Measurements from ENCODE around the gene PRKAG2. TPM values are rescaled to one million over a fixed set of nuclear protein-coding genes. Genes with fewer than 3 reads are reported as not detected.

Gene PRKAG2
- total and polyA plus RNA-seq, 2 of the 13 experiments (the other 11 are each of a cell fraction or from before 2014, with no cell fraction given): 0.90 to 1.3 TPM

GRCh38 chr7:151519765-151520418, 357.0 kb downstream of the PRKAG2 start, which contains the start of gene RHEB (continued):
- TF ChIP-seq MAX (IDR thresholded peaks at IDR 0.05) (peak; percentile 82), YEATS2 (CRISPR knock-in tag; IDR thresholded peaks at IDR 0.05; ENCODE audit: borderline replicate concordance) (no peak), ZBTB38 (CRISPR knock-in tag; IDR thresholded peaks at IDR 0.05) (peak; percentile 84), ZNF709 (CRISPR knock-in tag; IDR thresholded peaks at IDR 0.05) (no peak), SP4 (CRISPR knock-in tag; IDR thresholded peaks at IDR 0.05) (peak; percentile 55), CBX1 (IDR thresholded peaks at IDR 0.05; ENCODE audit: low read depth) (peak; percentile 91), NKX3-1 (CRISPR knock-in tag; IDR thresholded peaks at IDR 0.05) (no peak), RORA (CRISPR knock-in tag; IDR thresholded peaks at IDR 0.05) (no peak), CREB1 (IDR thresholded peaks at IDR 0.05) (peak; percentile 95), CREB1 (CRISPR knock-in tag; IDR thresholded peaks at IDR 0.05) (peak; percentile 93), NR2F6 (IDR thresholded peaks at IDR 0.05) (no peak), NR2F6 (CRISPR knock-in tag; IDR thresholded peaks at IDR 0.05) (no peak), HDAC1 (CRISPR knock-in tag; IDR thresholded peaks at IDR 0.05) (peak; percentile 43; the same call in 1 of the 2 replicates), ZNF839 (CRISPR knock-in tag; IDR thresholded peaks at IDR 0.05; ENCODE audit: borderline replicate concordance) (no peak), PLRG1 (conservative IDR thresholded peaks at IDR 0.05) (no peak), PCBP1 (IDR thresholded peaks at IDR 0.05; ENCODE audit: borderline replicate concordance, low read depth, low read length) (0 out of 2 replicates have a peak, but pooled peaks have one; percentile 39), ZNF350 (CRISPR knock-in tag; IDR thresholded peaks at IDR 0.05; ENCODE audit: borderline replicate concordance, low read depth) (no peak), ELF3 (CRISPR knock-in tag; IDR thresholded peaks at IDR 0.05) (0 out of 2 replicates have a peak, but pooled peaks have one; percentile 26), ZSCAN30 (CRISPR knock-in tag; IDR thresholded peaks at IDR 0.05) (no peak), THRA (CRISPR knock-in tag; IDR thresholded peaks at IDR 0.05; ENCODE audit: borderline replicate concordance) (no peak), CCDC6 (CRISPR knock-in tag; IDR thresholded peaks at IDR 0.05) (peak; percentile 52), ZNF460 (CRISPR knock-in tag; IDR thresholded peaks at IDR 0.05; ENCODE audit: borderline replicate concordance) (no peak), KLF9 (CRISPR knock-in tag; IDR thresholded peaks at IDR 0.05; ENCODE audit: low read depth) (peak; percentile 19; the same call in 1 of the 2 replicates), SALL1 (CRISPR knock-in tag; IDR thresholded peaks at IDR 0.05) (peak; percentile 29; the same call in 1 of the 2 replicates), ZNF616 (CRISPR knock-in tag; IDR thresholded peaks at IDR 0.05; ENCODE audit: low read depth) (no peak; the same call in 1 of the 2 replicates), HNRNPLL (IDR thresholded peaks at IDR 0.05; ENCODE audit: low read depth, low read length, poor library complexity, severe bottlenecking) (peak; percentile 33), ZNF34 (CRISPR knock-in tag; IDR thresholded peaks at IDR 0.05; ENCODE audit: borderline replicate concordance) (no peak), ZMYM4 (CRISPR knock-in tag; IDR thresholded peaks at IDR 0.05) (peak; percentile 83; the same call in 1 of the 2 replicates), ATF4 (CRISPR knock-in tag; IDR thresholded peaks at IDR 0.05) (0 out of 4 replicates have a peak, but pooled peaks of 1 of the 2 experiments have one; percentile 15)
- TF ChIP-seq, protein P1, sequence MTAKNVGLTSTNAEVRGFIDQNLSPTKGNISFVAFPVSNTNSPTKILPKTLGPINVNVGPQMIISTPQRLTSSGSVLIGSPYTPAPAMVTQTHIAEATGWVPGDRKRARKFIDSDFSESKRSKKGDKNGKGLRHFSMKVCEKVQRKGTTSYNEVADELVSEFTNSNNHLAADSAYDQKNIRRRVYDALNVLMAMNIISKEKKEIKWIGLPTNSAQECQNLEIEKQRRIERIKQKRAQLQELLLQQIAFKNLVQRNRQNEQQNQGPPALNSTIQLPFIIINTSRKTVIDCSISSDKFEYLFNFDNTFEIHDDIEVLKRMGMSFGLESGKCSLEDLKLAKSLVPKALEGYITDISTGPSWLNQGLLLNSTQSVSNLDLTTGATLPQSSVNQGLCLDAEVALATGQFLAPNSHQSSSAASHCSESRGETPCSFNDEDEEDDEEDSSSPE (CRISPR knock-in tag; IDR thresholded peaks at IDR 0.05): peak; percentile 61
